Smooth muscle cell (in vitro differentiated cells): ENCODE measurements around the gene CHRNA3. TPM values are rescaled to one million over a fixed set of nuclear protein-coding genes. Genes with fewer than 3 reads are reported as not detected.

Source experiments
- DNase-seq: peaks from one replicate; lab custom pipeline; 2025; ENCODE audit not compliant: unreplicated experiment; lab: John Stamatoyannopoulos, UW
- H2AFZ ChIP-seq: fragments of 200-600 bp; sonication (generic); 2 replicates; pipeline ENCODE4 v1.6.0; 2016; ENCODE audit warnings: antibody characterized with exemption, low read depth, mild to moderate bottlenecking
- H3F3A ChIP-seq: fragments of 200-600 bp; sonication (generic); 2 replicates; pipeline ENCODE4 v1.6.0; 2017; ENCODE audit warnings: antibody characterized with exemption, low read depth
- H3K27ac ChIP-seq: fragments of 200-600 bp; sonication (generic); 2 replicates; pipeline ENCODE4 v1.5.1; 2016; ENCODE audit warnings: low read depth, mild to moderate bottlenecking
- H3K27me3 ChIP-seq: fragments of 200-600 bp; sonication (generic); 2 replicates; pipeline ENCODE4 v1.6.1; 2016; ENCODE audit warnings: low read depth, mild to moderate bottlenecking
- H3K36me3 ChIP-seq: fragments of 200-600 bp; sonication (generic); 2 replicates; pipeline ENCODE4 v1.5.1; 2016; ENCODE audit warnings: low read depth
- H3K4me1 ChIP-seq: fragments of 200-600 bp; sonication (generic); 2 replicates; pipeline ENCODE4 v1.5.1; 2016; ENCODE audit warnings: low read depth
- H3K4me2 ChIP-seq: fragments of 200-600 bp; sonication (generic); 2 replicates; pipeline ENCODE4 v1.6.0; 2016; ENCODE audit warnings: mild to moderate bottlenecking
- H3K4me3 ChIP-seq: fragments of 200-600 bp; sonication (generic); 2 replicates; pipeline ENCODE4 v1.5.1; 2016; ENCODE audit warnings: mild to moderate bottlenecking
- H3K79me2 ChIP-seq: fragments of 200-600 bp; sonication (generic); 2 replicates; pipeline ENCODE4 v1.6.0; 2016; ENCODE audit warnings: low read depth, mild to moderate bottlenecking
- H3K9ac ChIP-seq: fragments of 200-600 bp; sonication (generic); 2 replicates; pipeline ENCODE4 v1.6.0; 2016; ENCODE audit warnings: low read depth
- H3K9me3 ChIP-seq: fragments of 200-600 bp; sonication (generic); replicated peaks from 2 replicates; pipeline ENCODE4 v1.5.1; 2016; ENCODE audit warnings: low read depth
- H4K20me1 ChIP-seq: fragments of 200-600 bp; sonication (generic); 2 replicates; pipeline ENCODE4 v1.6.0; 2016; ENCODE audit warnings: low read depth
- WGBS: methylation state at CpG from one replicate; pipeline ENCODE4 v1.1.7; 2016; ENCODE audit warnings: low lambda C conversion rate; 5-methylcytosine and 5-hydroxymethylcytosine counted together
- polyA plus RNA-seq: library from polyadenylated mRNA; unstranded; fragments of >200 nt; fragmentation: Nextera tagmentation; extraction: Ambion mirVana; gene quantifications from 2 replicates; pipeline ENCODE4 v1.2.1, GENCODE V29; 2016
- total RNA-seq: library from RNA; depleted of rRNA; stranded (reverse); fragments of >200 nt; gene quantifications from 2 replicates; pipeline ENCODE4 v1.2.3, GENCODE V29; 2014
- TF ChIP-seq, protein P1 (sequence below): fragments of 200-600 bp; sonication (generic); IDR thresholded peaks from 2 replicates; pipeline ENCODE4 v1.5.1; 2017; ENCODE audit warnings: borderline replicate concordance, mild to moderate bottlenecking, antibody characterized with exemption; ENCODE audit not compliant: insufficient read depth, poor library complexity, severe bottlenecking

CHRNA3 gene
- total and polyA plus RNA-seq, 2 experiments from 2014 or later: 0.31 TPM; not detected in 1

DNA sequence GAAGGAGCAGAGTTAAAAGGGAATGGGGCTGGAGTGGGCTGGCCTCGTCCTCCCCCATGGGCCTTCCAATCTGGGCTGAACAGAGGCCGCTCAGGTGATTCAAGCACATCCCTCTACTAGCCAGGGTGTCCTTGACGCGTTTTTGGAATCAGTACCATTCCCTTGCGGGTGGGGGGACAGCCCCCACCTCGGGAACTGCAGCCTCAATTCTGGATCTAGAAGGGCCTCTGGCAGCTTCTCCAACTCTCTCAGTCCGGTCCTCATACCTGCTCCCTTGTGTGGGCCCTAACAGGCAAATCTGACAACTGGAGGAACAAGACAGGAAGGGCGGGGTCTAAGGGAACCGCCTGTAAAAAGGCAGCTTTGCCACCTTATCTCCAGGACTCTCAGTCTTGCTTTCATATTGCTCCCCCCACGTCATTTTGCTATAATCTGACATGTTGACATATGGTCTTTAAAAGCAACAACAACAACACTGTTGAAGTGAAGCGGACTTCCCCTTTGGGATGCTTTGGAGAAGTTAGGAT lies 21.0 kb upstream of the CHRNA3 start:
- Histone ChIP-seq H3K4me3 (peak overlapping the region; percentile 59), H3K27ac (no peak overlapping the region), H2AFZ (peak overlapping the region; percentile 82), H3K4me2 (peak overlapping the region; percentile 97), H3K4me1 (no peaks in the 10 kb centered on the region), H3K27me3 (peaks cover 26% of the 10 kb centered on the region), H3F3A (no peaks in the 10 kb centered on the region), H3K36me3 (no peaks in the 10 kb centered on the region), H3K79me2 (no peaks in the 10 kb centered on the region), H3K9me3 (no peaks in the 10 kb centered on the region), H3K9ac (no peak overlapping the region), H4K20me1 (no peaks in the 10 kb centered on the region)
- DNase-seq: no peak
- 45% methylated on average over 11 of the region's 11 CpGs for WGBS
- TF ChIP-seq, protein P1, sequence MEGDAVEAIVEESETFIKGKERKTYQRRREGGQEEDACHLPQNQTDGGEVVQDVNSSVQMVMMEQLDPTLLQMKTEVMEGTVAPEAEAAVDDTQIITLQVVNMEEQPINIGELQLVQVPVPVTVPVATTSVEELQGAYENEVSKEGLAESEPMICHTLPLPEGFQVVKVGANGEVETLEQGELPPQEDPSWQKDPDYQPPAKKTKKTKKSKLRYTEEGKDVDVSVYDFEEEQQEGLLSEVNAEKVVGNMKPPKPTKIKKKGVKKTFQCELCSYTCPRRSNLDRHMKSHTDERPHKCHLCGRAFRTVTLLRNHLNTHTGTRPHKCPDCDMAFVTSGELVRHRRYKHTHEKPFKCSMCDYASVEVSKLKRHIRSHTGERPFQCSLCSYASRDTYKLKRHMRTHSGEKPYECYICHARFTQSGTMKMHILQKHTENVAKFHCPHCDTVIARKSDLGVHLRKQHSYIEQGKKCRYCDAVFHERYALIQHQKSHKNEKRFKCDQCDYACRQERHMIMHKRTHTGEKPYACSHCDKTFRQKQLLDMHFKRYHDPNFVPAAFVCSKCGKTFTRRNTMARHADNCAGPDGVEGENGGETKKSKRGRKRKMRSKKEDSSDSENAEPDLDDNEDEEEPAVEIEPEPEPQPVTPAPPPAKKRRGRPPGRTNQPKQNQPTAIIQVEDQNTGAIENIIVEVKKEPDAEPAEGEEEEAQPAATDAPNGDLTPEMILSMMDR: no peak

DNA sequence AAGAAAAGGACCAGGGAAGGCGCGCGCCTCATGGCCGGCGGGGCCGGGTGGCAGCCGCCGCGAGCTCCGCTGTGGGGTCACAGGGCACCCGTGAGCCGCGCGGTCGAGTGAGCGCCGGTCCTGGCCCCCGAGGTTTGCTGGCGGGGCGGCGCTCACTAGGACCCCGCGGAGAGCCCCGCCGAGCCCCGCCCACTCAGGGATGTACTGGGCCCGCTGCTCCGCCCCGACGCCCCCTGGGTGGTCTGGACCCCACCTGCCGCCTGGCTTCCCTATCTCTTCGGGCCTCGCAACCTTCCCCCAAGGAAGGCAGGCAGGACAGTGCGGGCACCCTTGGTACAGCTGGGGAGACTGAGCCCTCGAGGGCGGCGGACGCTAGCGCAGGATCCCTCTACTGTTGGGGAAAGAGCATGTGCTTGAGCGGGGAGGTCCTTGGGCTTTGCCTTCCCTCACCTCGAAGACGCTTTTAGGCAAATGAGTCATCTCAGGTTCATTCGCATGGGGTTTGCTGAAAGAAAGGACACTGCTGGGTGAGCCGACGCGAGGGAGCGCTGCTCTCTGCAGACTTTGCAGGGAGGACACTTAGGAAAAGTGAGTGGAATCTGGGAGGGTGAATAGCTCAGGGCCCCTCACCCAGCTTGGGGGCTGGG lies 20.4 kb upstream of the CHRNA3 start, which contains the start of gene CHRNB4:
Gene CHRNB4, minus strand, starts transcription at position 109 of the 647 bp plus-strand sequence. Its CDS starts 77 bp downstream, at position 32.
- DNase-seq: no peak
- no peak within 1 kb of the TSS for H3K9ac ChIP-seq
- H2AFZ ChIP-seq: peak within 1 kb of the TSS; percentile 82
- no peaks in the 10 kb centered on the region for H4K20me1 ChIP-seq
- peak within 1 kb of the TSS; percentile 97 for H3K4me2 ChIP-seq
- no peaks in the 10 kb centered on the region for H3K36me3 ChIP-seq
- no peaks in the 10 kb centered on the region for H3K9me3 ChIP-seq
- no peaks in the 10 kb centered on the region for H3K4me1 ChIP-seq
- no peaks in the 10 kb centered on the region for H3F3A ChIP-seq
- H3K27me3 ChIP-seq: peaks cover 26% of the 10 kb centered on the region
- TF ChIP-seq, protein P1: peak; percentile 6
- WGBS: 2% methylated on average over 39 of the region's 47 CpGs
- no peak within 1 kb of the TSS for H3K27ac ChIP-seq
- no peaks in the 10 kb centered on the region for H3K79me2 ChIP-seq
- H3K4me3 ChIP-seq: peak within 1 kb of the TSS; percentile 59

DNA sequence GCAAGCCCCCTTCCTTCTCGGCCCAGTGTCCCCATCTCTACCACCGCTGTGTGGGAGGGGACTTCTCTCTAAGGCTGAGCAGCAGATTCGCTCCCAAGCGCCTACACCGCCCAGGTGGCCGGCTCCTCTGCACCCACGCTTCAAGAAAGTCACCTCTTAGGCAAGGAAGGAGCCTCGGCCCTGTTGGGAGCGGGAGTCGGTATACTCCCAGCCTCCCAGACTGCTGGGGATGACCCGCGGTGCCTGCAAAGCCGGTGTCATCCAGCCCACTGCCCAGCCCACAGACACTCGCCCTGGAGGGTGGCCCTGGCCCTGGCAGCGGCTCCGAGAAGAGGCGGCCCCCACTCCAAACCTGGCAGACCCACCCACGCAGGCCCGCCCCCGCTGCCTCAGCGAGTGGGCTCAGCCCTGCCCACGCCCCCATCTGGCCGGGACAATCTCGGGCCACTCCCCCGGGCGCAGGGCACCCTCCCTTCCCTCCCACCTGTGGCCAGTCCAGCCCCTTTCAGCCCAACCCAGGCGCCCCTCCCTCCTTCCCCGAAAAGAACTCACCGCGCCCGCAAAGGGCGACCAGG lies 19.8 kb upstream of the CHRNA3 start:
- DNase-seq: no peak
- 13% methylated on average over 18 of the region's 32 CpGs for WGBS
- H2AFZ ChIP-seq: peak overlapping the region; percentile 82
- H3F3A ChIP-seq: no peaks in the 10 kb centered on the region
- H3K9me3 ChIP-seq: no peaks in the 10 kb centered on the region
- no peak overlapping the region for H3K9ac ChIP-seq
- H3K4me2 ChIP-seq: peak overlapping the region; percentile 97
- H3K4me1 ChIP-seq: no peaks in the 10 kb centered on the region
- no peaks in the 10 kb centered on the region for H4K20me1 ChIP-seq
- H3K36me3 ChIP-seq: no peaks in the 10 kb centered on the region
- H3K27me3 ChIP-seq: peaks cover 26% of the 10 kb centered on the region
- no peak overlapping the region for H3K27ac ChIP-seq
- peak overlapping the region; percentile 59 for H3K4me3 ChIP-seq
- H3K79me2 ChIP-seq: no peaks in the 10 kb centered on the region
- TF ChIP-seq, protein P1: no peak
